ENCODE measurements around the gene RSPO1. TPM values are rescaled to one million over a fixed set of nuclear protein-coding genes. Genes with fewer than 3 reads are reported as not detected.
A peak's percentile ranks its signal among the peaks of the same experiment; 100 is the strongest.

RSPO1 gene
- polyA plus RNA-seq, 1 of the 3 experiments (the other 2 are of a cell fraction): 0.03 TPM

- Histone ChIP-seq H4K20me1 (ENCODE audit: insufficient read depth) (no peaks in the 10 kb centered on the region), H3F3A (replicated peaks; ENCODE audit: insufficient read depth) (no peaks in the 10 kb centered on the region), H3K9me2 (no peaks in the 10 kb centered on the region), H3K27me3 (ENCODE audit: insufficient read depth) (peaks cover 77% of the 10 kb centered on the region), H3K4me1 (ENCODE audit: control insufficient read depth in 1 of 2, insufficient read depth in 2 of 2, low read depth in 1 of 2, low read length in 1 of 2) (no peaks in the 10 kb centered on the region; a peak in 1 of 4 replicates), H3K9me3 (no peaks in the 10 kb centered on the region), H3K79me2 (ENCODE audit: insufficient read depth) (no peaks in the 10 kb centered on the region), H3K4me2 (no peak overlapping the region), H3K4me3 (ENCODE audit: low read depth in 2 of 2, low read length in 1 of 2) (no peak overlapping the region), H3K9ac (no peak overlapping the region), H2AFZ (ENCODE audit: low read depth) (no peak overlapping the region), H3K27ac (ENCODE audit: low read depth in 2 of 2, low read length in 1 of 2) (no peak overlapping the region), H3K36me3 (replicated peaks in 1 of 2; ENCODE audit: control insufficient read depth in 1 of 2, insufficient read depth in 2 of 2, low read length in 1 of 2) (no peaks in the 10 kb centered on the region)
- TF ChIP-seq YY1 (IDR thresholded peaks at IDR 0.05; ENCODE audit: low read depth): no peak
- peak; percentile 42; the same call in 1 of the 2 replicates for TF ChIP-seq GATA2 (CRISPR knock-in tag; IDR thresholded peaks at IDR 0.05)
- DNase-seq: peak; percentile 70
- CTCF ChIA-PET: interaction anchor here (0.9 to 2.2 kb wide), 5 partner anchors 30 to 57 kb away, joined by 3 to 9 read pairs (median 7); no protein-coding TSS in a partner anchor
- POLR2A ChIA-PET: no interaction called here
- 5% methylated on average over 7 of the region's 20 CpGs for WGBS (ENCODE audit: low lambda C conversion rate)
Observed at GRCh38 chr1:37633938-37634243, 801 bp downstream of the RSPO1 start.

GRCh38 chr1:37633040-37633937 is 1.4 kb downstream of the RSPO1 start:
- H3K4me3 ChIP-seq (ENCODE audit: low read depth in 2 of 2, low read length in 1 of 2): no peak overlapping the region
- no peak overlapping the region for H3K27ac ChIP-seq (ENCODE audit: low read depth in 2 of 2, low read length in 1 of 2)
- CTCF ChIA-PET: interaction anchor here (1.0 to 1.7 kb wide), 2 partner anchors 24 to 30 kb away, joined by 3 to 8 read pairs; no protein-coding TSS in a partner anchor
- WGBS (ENCODE audit: low lambda C conversion rate): 8% methylated on average over 27 of the region's 31 CpGs
- no peaks in the 10 kb centered on the region for H3K9me2 ChIP-seq
- no peaks in the 10 kb centered on the region for H4K20me1 ChIP-seq (ENCODE audit: insufficient read depth)
- no peaks in the 10 kb centered on the region for H3K9me3 ChIP-seq
- H3K27me3 ChIP-seq (ENCODE audit: insufficient read depth): peaks cover 81% of the 10 kb centered on the region
- H3K36me3 ChIP-seq (replicated peaks in 1 of 2; ENCODE audit: control insufficient read depth in 1 of 2, insufficient read depth in 2 of 2, low read length in 1 of 2): no peaks in the 10 kb centered on the region
- no peaks in the 10 kb centered on the region for H3K79me2 ChIP-seq (ENCODE audit: insufficient read depth)
- H3F3A ChIP-seq (replicated peaks; ENCODE audit: insufficient read depth): no peaks in the 10 kb centered on the region
- no peaks in the 10 kb centered on the region; a peak in 1 of 4 replicates for H3K4me1 ChIP-seq (ENCODE audit: control insufficient read depth in 1 of 2, insufficient read depth in 2 of 2, low read depth in 1 of 2, low read length in 1 of 2)
- TF ChIP-seq USF1 (IDR thresholded peaks at IDR 0.05; ENCODE audit: borderline replicate concordance, low read depth): no peak
- TF ChIP-seq NFIC (IDR thresholded peaks at IDR 0.05; ENCODE audit: borderline replicate concordance): no peak
- no peak for TF ChIP-seq PBX3 (IDR thresholded peaks at IDR 0.05)
- no peak for TF ChIP-seq RAD21 (IDR thresholded peaks at IDR 0.05; ENCODE audit: low read length)
- no peak for TF ChIP-seq GATA2 (CRISPR knock-in tag; IDR thresholded peaks at IDR 0.05)
- TF ChIP-seq RCOR1 (IDR thresholded peaks at IDR 0.05; ENCODE audit: low read length): no peak
- TF ChIP-seq YY1 (IDR thresholded peaks at IDR 0.05; ENCODE audit: low read depth): no peak
- no peak for TF ChIP-seq FOXM1 (IDR thresholded peaks at IDR 0.05; ENCODE audit: low read depth)
- TF ChIP-seq POLR2AphosphoS5 (IDR thresholded peaks at IDR 0.05; ENCODE audit: low read depth, low read length): no peak
- no peak for TF ChIP-seq TAF1 (IDR thresholded peaks at IDR 0.05; ENCODE audit: borderline replicate concordance, low read depth, low read length)
- H2AFZ ChIP-seq (ENCODE audit: low read depth): no peak overlapping the region
- no peak overlapping the region for H3K9ac ChIP-seq
- H3K4me2 ChIP-seq: no peak overlapping the region
- POLR2A ChIA-PET: no interaction called here
- DNase-seq: no peak
